HCT116 (cell line): ENCODE measurements around the gene MACROD1.

ENCODE experiments used
- CTCF ChIP-seq, 3 experiments: fragments of 200-600 bp in 1 of 3; sonication (generic) in 1 of 3; IDR thresholded peaks in 2 of 3; conservative IDR thresholded peaks in 1 of 3; 2 replicates each; pipeline ENCODE4 v1.5.1; 2012 to 2017; ENCODE audit warnings: low read depth in 2 of 3, low read length in 2 of 3, antibody characterized with exemption in 1 of 3, borderline replicate concordance in 1 of 3, control low read depth in 1 of 3, mild to moderate bottlenecking in 1 of 3, mixed read lengths in 1 of 3, mixed run types in 1 of 3, moderate library complexity in 1 of 3; ENCODE audit not compliant: insufficient read depth in 1 of 3
- EZH2 ChIP-seq: fragments of 200-600 bp; sonication (generic); IDR thresholded peaks from 2 replicates; pipeline ENCODE4 v1.6.1; 2017; ENCODE audit warnings: antibody characterized with exemption, mixed run types
- MAX ChIP-seq: IDR thresholded peaks from 2 replicates; pipeline ENCODE4 v1.6.1; 2012
- POLR2A ChIP-seq: IDR thresholded peaks from 2 replicates; pipeline ENCODE4 v1.7.0; 2011; ENCODE audit warnings: borderline replicate concordance; ENCODE audit not compliant: insufficient read depth, insufficient read length; ENCODE audit errors: extremely low read depth
- POLR2AphosphoS5 ChIP-seq: IDR thresholded peaks from 2 replicates; pipeline ENCODE4 v1.6.1; 2011; ENCODE audit warnings: mild to moderate bottlenecking, low read depth, low read length, moderate library complexity
- SP1 ChIP-seq: IDR thresholded peaks from 2 replicates; pipeline ENCODE4 v1.6.1; 2012; ENCODE audit warnings: low read depth

- TF ChIP-seq POLR2AphosphoS5 (no peak), EZH2 (no peak), POLR2A (no peak), CTCF (IDR thresholded peaks at IDR 0.05 in 2 of 3, conservative IDR thresholded peaks at IDR 0.05 in 1 of 3; ENCODE audit: borderline replicate concordance in 1 of 3, insufficient read depth in 1 of 3, low read depth in 2 of 3, low read length in 2 of 3) (no peak), SP1 (no peak), MAX (no peak)
These were observed 156.2 kb downstream of the MACROD1 start for GRCh38 chr11:64009710-64010109.
